ENCODE results near the gene CAVIN4.

- no peak for TF ChIP-seq CTCF (tag by site-specific recombination; IDR thresholded peaks at IDR 0.05)
- TF ChIP-seq ZNF501 (tag by site-specific recombination; IDR thresholded peaks at IDR 0.05), result no peak
- TF ChIP-seq ZNF530 (tag by site-specific recombination; IDR thresholded peaks at IDR 0.05; ENCODE audit: low read depth), result no peak
- no peak for TF ChIP-seq KLF16 (tag by site-specific recombination; IDR thresholded peaks at IDR 0.05)
- TF ChIP-seq MZF1 (tag by site-specific recombination; IDR thresholded peaks at IDR 0.05; ENCODE audit: borderline replicate concordance), result no peak
- no peak for TF ChIP-seq ZNF549 (tag by site-specific recombination; IDR thresholded peaks at IDR 0.05)
- no peak for TF ChIP-seq REST (tag by site-specific recombination; IDR thresholded peaks at IDR 0.05)
- TF ChIP-seq ZNF561 (tag by site-specific recombination; IDR thresholded peaks at IDR 0.05; ENCODE audit: borderline replicate concordance), result no peak
- TF ChIP-seq OSR2 (tag by site-specific recombination; IDR thresholded peaks at IDR 0.05), result no peak
Observed at GRCh38 chr9:100583014-100583802, 5.3 kb downstream of the CAVIN4 start.
